H1 (cell line): ENCODE data around the gene MGST2. TPM values are rescaled to one million over a fixed set of nuclear protein-coding genes. Genes with fewer than 3 reads are reported as not detected.

Experiments used
- KDM5A ChIP-seq: fragments of 200-600 bp; IDR thresholded peaks from 2 replicates; pipeline ENCODE4 v1.7.1; 2012; ENCODE audit warnings: mild to moderate bottlenecking, low read length, inconsistent platforms, mixed read lengths
- SP4 ChIP-seq: IDR thresholded peaks from 2 replicates; pipeline ENCODE4 v1.6.1; 2012; ENCODE audit warnings: low read length, inconsistent platforms
- polyA plus RNA-seq, 7 experiments: library from polyadenylated mRNA; depleted of rRNA in 3 of 7; stranded (reverse) in 5 of 7; unstranded in 2 of 7; fragments of >200 nt in 5 of 7; fragments of 200-250 nt in 2 of 7; gene quantifications; 1 replicate in 5 of 7; 2 replicates in 1 of 7; 4 replicates in 1 of 7; pipeline versions ENCODE4 v1.2.1 to v1.2.3, GENCODE V29; 2011 to 2013; ENCODE audit warnings: missing spikeins in 2 of 7, mixed read lengths in 2 of 7
- total RNA-seq: library from RNA; stranded (reverse); fragmentation: NEBNext Ultra II Directional; extraction: Animal tissue kit (Norgen Biotek cat#: 25700); gene quantifications from 2 replicates; pipeline ENCODE4 v1.2.1, GENCODE V29; 2021

Gene MGST2
- total and polyA plus RNA-seq, 2 of the 8 experiments (the other 6 are each of a cell fraction or from before 2014, with no cell fraction given) = 8.0 to 13.6 TPM

DNA sequence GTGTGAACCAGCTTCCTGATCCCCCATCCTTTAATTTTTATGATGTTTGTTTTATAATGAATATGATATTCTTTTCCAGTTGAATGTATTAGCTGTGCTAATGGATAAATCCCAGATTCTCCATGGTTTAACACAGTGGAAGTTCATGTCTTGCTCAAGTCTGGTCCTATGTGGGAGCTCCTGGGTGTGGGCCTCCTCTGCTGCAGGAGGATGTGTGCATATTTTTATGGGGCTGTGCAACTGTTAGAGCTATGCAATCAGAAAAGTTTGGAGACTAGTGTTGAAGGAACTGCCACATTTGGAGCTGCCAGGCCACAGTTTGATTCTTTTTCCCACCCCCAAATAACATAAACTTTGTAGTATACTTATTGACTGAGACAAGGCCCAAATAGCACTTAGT is 24.8 kb downstream of the MGST2 start (continued):
- no peak for TF ChIP-seq KDM5A
- no peak for TF ChIP-seq SP4
